CD4-positive, alpha-beta T cell treated with Interleukin-6 at 100 ng/mL for 8 hours (primary cell): ENCODE measurements around the gene GNB2.
A peak's percentile ranks its signal among the peaks of the same experiment; 100 is the strongest.

ENCODE experiments used
- DNase-seq: peaks from one replicate; pipeline ENCODE4 v3.0.0-alpha.2; 2020; ENCODE audit warnings: mixed read lengths, low spot score

The GNB2 gene

GRCh38 chr7:100681491-100682227, 8.1 kb downstream of the GNB2 start:
- no peak for DNase-seq

GRCh38 chr7:100682228-100682741, 8.7 kb downstream of the GNB2 start:
- no peak for DNase-seq

- no peak for DNase-seq
These were observed 9.6 kb downstream of the GNB2 start for GRCh38 chr7:100682991-100683658.

- DNase-seq = no peak
These were observed 10.4 kb downstream of the GNB2 start for GRCh38 chr7:100683659-100684533.

- DNase-seq = no peak
These were observed 11.0 kb downstream of the GNB2 start for GRCh38 chr7:100684534-100685042.

- DNase-seq = no peak
These were observed 11.6 kb downstream of the GNB2 start for GRCh38 chr7:100685049-100685605.

DNA sequence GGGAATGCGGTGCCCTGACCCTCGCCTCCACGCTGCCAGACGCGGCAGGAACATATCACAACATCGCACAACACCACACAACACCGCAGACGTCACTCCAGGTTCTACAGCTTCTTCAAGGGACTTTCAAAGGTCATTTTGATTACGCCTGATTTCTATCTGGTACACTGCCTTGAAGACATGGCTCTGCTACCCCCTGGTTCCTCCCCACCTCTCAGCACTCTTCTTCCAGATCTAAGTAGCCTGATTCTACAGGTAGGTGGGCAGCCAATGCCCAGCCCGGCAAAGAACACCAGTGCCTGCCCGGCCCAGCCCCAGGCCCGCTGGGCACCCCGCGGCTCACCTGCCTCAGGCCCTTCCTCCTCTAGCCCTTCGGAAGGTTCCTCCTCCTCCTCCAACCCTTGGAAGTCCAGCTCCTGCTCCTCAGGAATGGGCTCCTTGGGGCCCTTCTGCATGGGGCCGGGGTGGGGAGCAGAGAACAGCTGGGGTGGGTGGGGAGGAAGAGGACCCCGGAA, 12.1 kb downstream of the GNB2 start:
- DNase-seq = no peak

DNA sequence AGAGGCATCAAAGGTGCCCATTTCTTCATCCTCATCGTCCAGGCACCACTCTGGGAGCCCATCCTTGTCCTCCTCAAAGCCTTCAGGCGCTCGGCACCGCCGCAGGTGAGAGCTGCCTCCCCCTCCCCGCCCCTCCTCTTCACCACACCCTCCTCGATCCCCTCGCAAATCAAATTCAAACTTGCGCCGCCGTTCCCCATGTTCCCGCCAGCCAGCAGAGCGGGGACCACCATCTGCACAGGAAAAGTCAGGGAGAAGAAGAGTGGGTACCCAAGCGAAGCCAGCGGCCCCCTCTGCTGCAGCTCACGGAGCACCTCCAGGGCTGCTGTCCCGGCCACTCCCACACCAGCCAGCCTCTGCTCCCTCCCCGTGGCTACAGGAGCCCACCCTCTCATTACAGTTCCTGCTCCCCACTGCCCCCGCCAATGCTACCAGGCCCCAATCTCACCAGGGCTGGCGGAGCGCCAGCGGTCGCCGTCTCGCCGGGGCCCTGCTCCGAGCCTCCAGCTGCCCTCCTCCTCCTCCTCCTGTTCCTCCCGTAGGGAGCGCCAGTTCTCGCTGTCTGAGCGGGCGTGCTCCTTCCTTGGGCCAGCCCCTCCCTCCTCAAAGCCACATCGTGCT, 12.8 kb downstream of the GNB2 start:
- no peak for DNase-seq

GRCh38 chr7:100686822-100687211, 13.3 kb downstream of the GNB2 start:
- DNase-seq = no peak

GRCh38 chr7:100687261-100687660, 13.7 kb downstream of the GNB2 start:
- no peak for DNase-seq

DNA sequence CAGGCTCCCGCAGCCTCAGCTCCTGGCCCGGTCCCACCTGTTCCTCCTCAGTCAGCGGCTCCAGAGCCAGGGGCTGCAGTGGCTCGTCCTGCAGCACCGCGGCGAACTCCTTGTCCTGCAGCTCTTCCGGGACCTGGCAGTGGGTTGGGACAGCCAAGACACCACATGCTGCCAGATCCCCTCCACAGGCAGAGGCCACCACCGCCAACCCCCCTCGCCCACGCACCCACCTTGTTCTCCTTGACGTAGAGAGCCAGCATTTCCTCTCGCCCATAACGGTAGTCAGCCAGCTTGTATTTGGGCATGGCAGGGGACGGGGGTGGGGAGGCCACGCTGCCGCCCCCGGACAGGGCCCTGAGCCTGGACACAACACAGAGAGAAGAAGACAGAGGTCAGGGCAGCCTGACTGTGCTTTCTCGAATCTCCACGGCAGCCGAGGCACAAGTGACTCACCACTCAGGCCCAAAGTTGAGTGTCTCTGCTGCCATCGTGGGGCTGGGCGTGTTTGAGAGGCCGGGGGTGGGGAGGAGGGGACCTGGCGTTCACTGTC, 14.3 kb downstream of the GNB2 start:
- no peak for DNase-seq

- DNase-seq = no peak
These were observed 14.9 kb downstream of the GNB2 start for GRCh38 chr7:100688326-100688860.

GRCh38 chr7:100689230-100690135, 15.9 kb downstream of the GNB2 start:
- DNase-seq = no peak

- DNase-seq = peak; percentile 79
These were observed 18.4 kb downstream of the GNB2 start for GRCh38 chr7:100691676-100692577.

DNA sequence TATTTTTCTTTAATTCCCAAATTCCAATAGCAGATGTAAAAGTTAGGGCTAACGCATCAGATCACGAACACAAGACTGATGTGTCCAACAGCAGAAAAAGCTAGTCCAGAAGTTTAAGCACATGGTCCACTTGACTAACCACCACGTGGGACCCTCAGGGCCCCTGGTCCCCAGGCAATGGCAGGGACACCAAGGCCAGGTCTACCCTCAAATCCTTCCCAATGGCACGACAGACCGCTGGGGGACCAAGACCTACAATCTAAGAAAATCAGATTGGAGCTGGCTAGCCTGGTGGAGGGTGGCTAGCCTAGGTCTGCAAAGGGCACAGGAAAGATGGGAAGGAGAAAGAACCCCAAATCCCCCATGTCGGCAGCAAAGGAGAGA, 19.0 kb downstream of the GNB2 start:
- no peak for DNase-seq

GRCh38 chr7:100693312-100694097, 20.0 kb downstream of the GNB2 start:
- no peak for DNase-seq

DNA sequence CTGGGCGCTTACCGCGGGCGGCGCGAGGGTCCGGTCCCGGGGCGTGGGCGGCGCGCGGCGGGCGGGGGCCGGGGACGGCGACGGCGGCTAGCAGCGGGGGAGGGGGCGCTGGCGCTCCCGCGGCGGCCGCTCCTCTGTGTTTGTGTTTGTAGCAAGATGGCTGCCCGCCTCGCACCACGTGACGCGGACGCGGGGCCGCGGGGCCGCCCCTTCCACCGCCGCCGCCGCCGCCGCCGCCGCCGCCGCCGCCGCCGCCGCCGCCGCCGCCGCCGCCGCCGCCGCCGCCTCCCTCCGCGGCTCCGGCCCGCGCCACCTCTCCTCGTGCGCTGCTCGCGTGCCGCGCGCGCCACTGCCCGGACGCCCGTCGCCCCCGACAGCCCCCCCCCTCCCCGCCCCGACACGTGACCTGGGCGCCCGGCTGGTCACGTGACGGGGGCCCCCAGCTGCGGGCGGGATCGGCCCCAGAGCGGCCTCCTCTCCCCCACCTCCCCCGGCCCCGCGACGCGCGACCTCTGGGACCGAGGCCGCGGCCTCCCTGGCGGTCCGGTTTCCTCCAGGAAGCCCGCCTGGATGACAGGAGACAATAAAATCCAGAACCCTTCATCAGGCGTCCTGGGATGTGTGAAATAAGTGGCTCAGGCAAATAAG, 20.7 kb downstream of the GNB2 start, which contains the start of gene GIGYF1:
Gene GIGYF1 (minus strand): TSS at position 153 of the 648 bp plus-strand sequence. CDS start 6,012 bp downstream, outside the sequence.
- DNase-seq = peak; percentile 60
